ENCODE data around the gene TRAPPC2L.
"Not testable (repeated sequence)": the region's sequence is repeated elsewhere in the genome, so short reads cannot be mapped to it uniquely, and the experiment has no call there.

Gene TRAPPC2L

DNA sequence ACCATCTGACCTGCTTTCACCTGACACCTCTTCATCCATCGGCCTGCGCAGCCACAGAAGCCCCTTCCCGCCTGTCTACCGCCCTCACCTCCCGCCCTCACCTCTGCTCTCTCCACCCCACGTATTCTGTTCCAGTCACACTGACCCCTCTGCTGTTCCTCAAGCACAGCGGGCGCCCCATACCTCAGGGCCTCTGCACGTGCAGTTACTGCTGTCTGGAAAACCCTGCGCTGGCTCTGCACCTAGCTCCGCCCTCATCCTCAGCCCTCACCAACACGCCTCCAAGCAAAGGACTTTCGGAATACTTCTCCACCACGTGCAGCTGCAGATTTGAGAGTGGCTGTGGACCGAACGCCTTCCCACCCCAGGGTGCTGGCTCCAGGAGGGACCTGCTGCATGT, 34.2 kb downstream of the TRAPPC2L start:
- Histone ChIP-seq H3K36me3 (ENCODE audit: control insufficient read depth, insufficient read depth, low read length) (no peaks in the 10 kb centered on the region), H3K27me3 (replicated peaks; ENCODE audit: control insufficient read depth, insufficient read depth, low read length, poor library complexity, severe bottlenecking) (no peaks in the 10 kb centered on the region), H3K27ac (ENCODE audit: insufficient read depth, low read length, poor library complexity, severe bottlenecking) (no peak overlapping the region), H3K9me3 (ENCODE audit: control insufficient read depth, low read length) (no peaks in the 10 kb centered on the region), H3K4me3 (ENCODE audit: insufficient read depth, low read depth, low read length, poor library complexity, severe bottlenecking) (no peak overlapping the region), H3K4me1 (ENCODE audit: control insufficient read depth, insufficient read depth, low read length, poor library complexity, severe bottlenecking) (no peaks in the 10 kb centered on the region)
- DNase-seq = no peak

DNA sequence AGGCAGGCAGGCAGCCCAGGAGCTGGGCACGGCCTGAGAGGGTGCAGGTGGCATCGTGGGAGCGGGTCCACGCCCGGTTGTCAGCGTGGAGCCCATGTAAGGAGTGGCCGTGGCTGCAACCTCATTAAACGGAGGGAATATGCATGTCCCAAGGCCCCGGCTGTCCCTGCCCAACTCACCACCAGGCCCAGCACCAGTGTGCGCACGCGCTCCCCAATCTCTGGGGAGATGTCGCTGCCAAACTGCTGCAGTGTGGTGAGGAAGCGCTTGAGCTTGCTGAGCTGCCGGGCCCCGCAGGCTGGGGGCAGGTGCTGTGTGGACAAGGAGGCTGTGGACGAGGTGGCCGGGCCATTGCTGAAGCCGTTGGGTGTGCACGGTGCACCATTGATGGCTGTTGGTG, 35.1 kb downstream of the TRAPPC2L start:
- Histone ChIP-seq H3K9me3 (ENCODE audit: control insufficient read depth, low read length) (no peaks in the 10 kb centered on the region), H3K27ac (ENCODE audit: insufficient read depth, low read length, poor library complexity, severe bottlenecking) (no peak overlapping the region), H3K27me3 (replicated peaks; ENCODE audit: control insufficient read depth, insufficient read depth, low read length, poor library complexity, severe bottlenecking) (no peaks in the 10 kb centered on the region), H3K36me3 (ENCODE audit: control insufficient read depth, insufficient read depth, low read length) (no peaks in the 10 kb centered on the region), H3K4me1 (ENCODE audit: control insufficient read depth, insufficient read depth, low read length, poor library complexity, severe bottlenecking) (no peaks in the 10 kb centered on the region), H3K4me3 (ENCODE audit: insufficient read depth, low read depth, low read length, poor library complexity, severe bottlenecking) (no peak overlapping the region)
- DNase-seq = no peak

DNA sequence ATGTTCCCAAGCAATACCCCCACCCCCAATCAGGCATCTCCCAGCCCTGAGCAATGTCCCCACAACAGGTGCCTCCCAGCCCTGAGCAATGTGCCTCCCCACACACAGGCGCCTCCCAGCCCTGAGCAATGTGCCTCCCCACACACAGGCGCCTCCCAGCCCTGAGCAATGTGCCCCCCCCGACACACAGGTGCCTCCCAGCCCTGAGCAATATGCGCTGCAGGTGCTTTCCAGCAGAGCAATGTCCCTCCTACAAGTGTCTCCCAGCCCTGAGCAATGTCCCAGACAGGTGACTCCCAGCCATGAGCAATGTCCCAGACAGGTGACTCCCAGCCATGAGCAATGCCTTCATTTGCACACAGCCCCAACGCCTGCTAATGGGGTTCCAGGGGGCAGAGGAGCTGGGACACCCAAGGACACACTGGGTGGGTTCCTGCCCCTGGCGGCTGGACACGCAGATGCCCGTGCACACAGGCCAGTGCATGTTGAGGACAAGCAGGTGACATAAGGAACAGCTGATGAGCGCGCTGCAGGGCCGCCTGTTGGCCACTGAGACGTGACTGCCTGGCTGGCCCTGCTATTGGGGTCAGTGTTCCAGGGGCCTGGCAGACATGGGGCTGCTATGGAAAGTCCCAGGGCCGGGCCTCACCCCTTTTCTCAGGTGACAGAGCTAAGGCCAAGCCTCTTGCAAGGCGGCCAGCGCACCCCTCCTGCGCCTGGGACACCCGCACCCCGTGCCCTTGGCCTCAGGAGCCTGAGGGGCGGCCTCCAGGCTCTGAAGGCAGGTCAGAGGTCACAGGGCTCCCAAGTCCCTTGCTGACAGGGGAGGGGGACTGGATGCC, 36.4 kb downstream of the TRAPPC2L start:
- no peak overlapping the region for H3K27ac ChIP-seq (ENCODE audit: insufficient read depth, low read length, poor library complexity, severe bottlenecking)
- no peaks in the 10 kb centered on the region for H3K36me3 ChIP-seq (ENCODE audit: control insufficient read depth, insufficient read depth, low read length)
- DNase-seq = no peak
- H3K9me3 ChIP-seq (ENCODE audit: control insufficient read depth, low read length) = no peaks in the 10 kb centered on the region
- H3K4me1 ChIP-seq (ENCODE audit: control insufficient read depth, insufficient read depth, low read length, poor library complexity, severe bottlenecking) = no peaks in the 10 kb centered on the region
- no peaks in the 10 kb centered on the region for H3K27me3 ChIP-seq (replicated peaks; ENCODE audit: control insufficient read depth, insufficient read depth, low read length, poor library complexity, severe bottlenecking)
- no peak overlapping the region for H3K4me3 ChIP-seq (ENCODE audit: insufficient read depth, low read depth, low read length, poor library complexity, severe bottlenecking)

- H3K27me3 ChIP-seq (replicated peaks; ENCODE audit: control insufficient read depth, insufficient read depth, low read length, poor library complexity, severe bottlenecking); H3K4me3 ChIP-seq (ENCODE audit: insufficient read depth, low read depth, low read length, poor library complexity, severe bottlenecking); H3K36me3 ChIP-seq (ENCODE audit: control insufficient read depth, insufficient read depth, low read length); H3K27ac ChIP-seq (ENCODE audit: insufficient read depth, low read length, poor library complexity, severe bottlenecking); DNase-seq; H3K9me3 ChIP-seq (ENCODE audit: control insufficient read depth, low read length); H3K4me1 ChIP-seq (ENCODE audit: control insufficient read depth, insufficient read depth, low read length, poor library complexity, severe bottlenecking): not testable (repeated sequence)
Observed at GRCh38 chr16:88894266-88894665, 37.3 kb downstream of the TRAPPC2L start.

DNA sequence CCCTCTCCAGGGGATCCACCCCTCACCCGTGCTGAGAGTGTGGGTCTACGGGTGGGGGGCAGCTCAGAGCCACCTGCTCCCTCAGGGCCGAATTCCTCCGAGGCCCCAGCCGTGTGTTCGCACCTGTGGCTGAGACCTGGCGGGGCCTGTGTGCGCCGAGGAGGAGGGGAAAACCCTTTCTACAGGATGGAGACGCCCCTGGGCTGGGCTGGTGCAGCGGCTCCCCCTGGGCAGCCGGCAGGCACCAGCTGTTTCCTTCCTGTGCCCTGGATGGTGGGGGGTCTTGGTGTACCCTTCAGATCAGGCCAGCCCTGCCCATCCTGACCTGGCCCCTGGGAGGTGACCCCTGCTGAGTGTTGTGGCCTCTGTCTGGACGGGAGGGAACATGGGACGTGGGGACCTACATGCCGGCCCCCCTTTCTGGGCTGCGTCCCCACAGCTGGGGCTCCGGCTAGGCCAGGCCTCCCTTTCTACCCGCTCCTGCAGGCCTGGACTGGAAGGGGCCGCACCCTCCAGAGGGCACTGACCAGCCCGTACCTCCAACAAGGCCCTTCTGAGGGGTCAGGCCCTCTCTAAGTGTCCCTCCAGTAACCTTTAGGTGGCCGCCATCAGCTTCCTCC, 37.9 kb downstream of the TRAPPC2L start:
- Histone ChIP-seq H3K4me3 (ENCODE audit: insufficient read depth, low read depth, low read length, poor library complexity, severe bottlenecking) (no peak overlapping the region), H3K36me3 (ENCODE audit: control insufficient read depth, insufficient read depth, low read length) (no peaks in the 10 kb centered on the region), H3K27ac (ENCODE audit: insufficient read depth, low read length, poor library complexity, severe bottlenecking) (no peak overlapping the region), H3K9me3 (ENCODE audit: control insufficient read depth, low read length) (no peaks in the 10 kb centered on the region), H3K4me1 (ENCODE audit: control insufficient read depth, insufficient read depth, low read length, poor library complexity, severe bottlenecking) (no peaks in the 10 kb centered on the region), H3K27me3 (replicated peaks; ENCODE audit: control insufficient read depth, insufficient read depth, low read length, poor library complexity, severe bottlenecking) (no peaks in the 10 kb centered on the region)
- DNase-seq = no peak

- Histone ChIP-seq H3K9me3 (ENCODE audit: control insufficient read depth, low read length) (no peaks in the 10 kb centered on the region), H3K27ac (ENCODE audit: insufficient read depth, low read length, poor library complexity, severe bottlenecking) (no peak overlapping the region), H3K36me3 (ENCODE audit: control insufficient read depth, insufficient read depth, low read length) (no peaks in the 10 kb centered on the region), H3K4me3 (ENCODE audit: insufficient read depth, low read depth, low read length, poor library complexity, severe bottlenecking) (no peak overlapping the region), H3K4me1 (ENCODE audit: control insufficient read depth, insufficient read depth, low read length, poor library complexity, severe bottlenecking) (no peaks in the 10 kb centered on the region), H3K27me3 (replicated peaks; ENCODE audit: control insufficient read depth, insufficient read depth, low read length, poor library complexity, severe bottlenecking) (no peaks in the 10 kb centered on the region)
- no peak for DNase-seq
Observed at GRCh38 chr16:88895335-88895734, 38.4 kb downstream of the TRAPPC2L start.

DNA sequence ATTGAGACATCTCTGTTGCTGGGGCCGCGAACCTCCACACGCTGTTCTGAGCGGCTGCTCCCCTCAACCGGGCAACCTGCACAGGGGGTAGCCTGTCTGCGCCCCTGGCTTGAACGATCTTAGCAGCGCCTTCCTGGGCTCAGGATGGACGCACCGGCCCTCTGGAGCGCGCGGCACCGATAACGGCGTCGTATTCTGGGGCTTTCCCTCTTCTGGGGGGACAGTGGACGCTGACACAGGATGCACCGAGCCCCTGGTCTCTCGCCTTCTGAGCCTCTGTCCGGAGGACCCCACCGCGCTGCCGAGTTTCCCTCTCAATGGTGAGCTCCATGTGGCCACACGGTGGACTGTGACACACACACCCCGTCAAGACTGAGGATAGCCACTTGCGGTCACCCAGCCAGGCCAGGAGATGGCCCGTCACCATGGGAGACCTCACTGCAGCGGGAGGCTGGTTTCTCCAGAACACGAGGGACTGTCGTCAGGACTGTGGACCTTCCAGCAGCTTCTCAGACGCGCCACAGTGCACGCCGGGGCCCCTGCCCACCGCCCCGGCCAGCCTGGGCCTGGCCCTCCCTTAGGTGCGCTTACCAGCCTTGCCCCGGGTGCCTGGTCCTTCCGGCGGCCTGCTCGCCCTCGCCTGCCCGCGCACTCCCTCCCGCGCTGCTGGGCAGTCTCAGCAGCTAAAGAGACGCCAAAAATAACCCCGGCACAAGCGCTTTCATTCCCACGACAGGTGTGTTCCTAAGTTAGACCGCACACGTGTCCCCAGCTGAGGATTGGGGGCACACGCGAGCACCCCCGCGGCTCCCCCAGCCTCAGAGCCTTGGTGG, 39.5 kb downstream of the TRAPPC2L start:
- Histone ChIP-seq H3K36me3 (ENCODE audit: control insufficient read depth, insufficient read depth, low read length) (no peaks in the 10 kb centered on the region), H3K4me3 (ENCODE audit: insufficient read depth, low read depth, low read length, poor library complexity, severe bottlenecking) (no peak overlapping the region)
- no peak for DNase-seq

GRCh38 chr16:88897696-88898425, 40.9 kb downstream of the TRAPPC2L start:
- Histone ChIP-seq H3K27ac (ENCODE audit: insufficient read depth, low read length, poor library complexity, severe bottlenecking) (no peak overlapping the region), H3K27me3 (replicated peaks; ENCODE audit: control insufficient read depth, insufficient read depth, low read length, poor library complexity, severe bottlenecking) (no peaks in the 10 kb centered on the region), H3K36me3 (ENCODE audit: control insufficient read depth, insufficient read depth, low read length) (no peaks in the 10 kb centered on the region), H3K4me3 (ENCODE audit: insufficient read depth, low read depth, low read length, poor library complexity, severe bottlenecking) (no peak overlapping the region), H3K4me1 (ENCODE audit: control insufficient read depth, insufficient read depth, low read length, poor library complexity, severe bottlenecking) (no peaks in the 10 kb centered on the region), H3K9me3 (ENCODE audit: control insufficient read depth, low read length) (no peaks in the 10 kb centered on the region)
- DNase-seq = no peak

More for the DNA sequence above, 39.5 kb downstream of the TRAPPC2L start:
- no peak overlapping the region for H3K27ac ChIP-seq (ENCODE audit: insufficient read depth, low read length, poor library complexity, severe bottlenecking)
- no peaks in the 10 kb centered on the region for H3K4me1 ChIP-seq (ENCODE audit: control insufficient read depth, insufficient read depth, low read length, poor library complexity, severe bottlenecking)
- no peaks in the 10 kb centered on the region for H3K9me3 ChIP-seq (ENCODE audit: control insufficient read depth, low read length)
- H3K27me3 ChIP-seq (replicated peaks; ENCODE audit: control insufficient read depth, insufficient read depth, low read length, poor library complexity, severe bottlenecking) = no peaks in the 10 kb centered on the region

DNA sequence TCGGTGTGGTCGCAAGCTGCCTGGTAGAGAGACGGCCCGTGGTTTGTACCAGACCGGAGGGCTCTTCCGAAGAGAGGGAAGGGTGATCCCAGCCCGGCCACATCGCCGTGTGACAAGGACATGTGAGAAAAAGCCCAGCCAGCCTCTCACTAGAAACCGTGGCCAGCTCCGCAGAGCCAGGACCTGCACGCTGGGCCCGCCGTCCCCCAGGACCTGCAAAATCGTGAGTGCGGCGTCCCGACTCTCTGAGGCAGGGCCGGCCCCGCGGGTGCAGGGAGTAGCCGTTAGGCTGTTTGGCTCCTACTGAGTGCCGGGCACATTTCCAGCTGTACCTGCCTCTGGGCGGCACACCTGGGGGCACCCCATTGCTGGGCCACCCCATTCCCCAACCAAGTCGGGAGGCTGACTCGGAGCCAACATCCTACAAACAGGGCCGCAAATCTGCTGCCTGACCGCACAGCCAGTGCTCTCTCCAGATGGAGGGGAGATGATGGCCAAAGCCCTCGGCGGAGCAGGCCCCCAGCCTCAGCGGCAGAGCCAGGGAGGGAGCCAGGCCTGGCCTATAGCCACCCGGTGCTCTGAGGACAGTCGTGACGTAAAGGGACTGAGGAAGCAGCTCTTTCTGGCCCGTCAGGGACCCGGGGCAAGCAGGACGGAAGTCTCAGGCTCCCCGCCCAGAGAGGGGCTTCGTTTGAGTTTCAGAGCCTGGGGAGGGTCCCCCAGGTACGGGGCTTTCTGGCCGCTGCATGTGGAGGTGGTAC, 43.2 kb downstream of the TRAPPC2L start:
- H3K4me3 ChIP-seq (ENCODE audit: insufficient read depth, low read depth, low read length, poor library complexity, severe bottlenecking) = no peak overlapping the region
- H3K36me3 ChIP-seq (ENCODE audit: control insufficient read depth, insufficient read depth, low read length) = no peaks in the 10 kb centered on the region
- no peak overlapping the region for H3K27ac ChIP-seq (ENCODE audit: insufficient read depth, low read length, poor library complexity, severe bottlenecking)
- H3K9me3 ChIP-seq (ENCODE audit: control insufficient read depth, low read length) = no peaks in the 10 kb centered on the region
- H3K4me1 ChIP-seq (ENCODE audit: control insufficient read depth, insufficient read depth, low read length, poor library complexity, severe bottlenecking) = no peaks in the 10 kb centered on the region
- H3K27me3 ChIP-seq (replicated peaks; ENCODE audit: control insufficient read depth, insufficient read depth, low read length, poor library complexity, severe bottlenecking) = no peaks in the 10 kb centered on the region
- no peak for DNase-seq
